GM20431 (cell line): Measurements from ENCODE around the gene WDR37.

Source experiments
- in situ Hi-C: fragments of 300-500 bp; cut with MseI, MboI; formaldehyde crosslinking; loops from one replicate; pipeline ENCODE4 v1.15.0; 2020; ENCODE audit warnings: low sequenced_read_pairs; ENCODE audit not compliant: unreplicated experiment

WDR37 gene

DNA sequence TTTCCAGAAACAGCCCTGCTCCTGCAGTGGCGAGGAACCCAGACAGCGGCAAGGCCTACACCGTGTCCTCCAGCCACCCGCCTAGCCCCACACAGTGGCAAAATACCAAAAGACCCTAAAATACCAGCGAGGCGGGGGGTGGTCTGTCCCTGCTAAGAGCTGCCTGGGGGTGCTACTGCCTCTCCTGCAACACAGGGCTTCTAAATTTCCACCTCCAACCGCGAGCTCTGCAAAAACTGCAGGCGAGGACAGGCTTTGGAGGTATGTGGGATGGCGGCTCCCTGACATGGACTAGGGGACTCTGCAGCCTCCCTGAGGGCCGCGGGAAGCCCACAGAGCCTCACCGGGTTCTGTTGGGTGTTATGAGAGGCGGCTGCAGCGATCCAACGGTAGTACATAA lies 122.3 kb downstream of the WDR37 start:
- in situ Hi-C loops: no loop called here

- in situ Hi-C loops: no loop called here
Observed at GRCh38 chr10:1179346-1180070, 123.3 kb downstream of the WDR37 start.

DNA sequence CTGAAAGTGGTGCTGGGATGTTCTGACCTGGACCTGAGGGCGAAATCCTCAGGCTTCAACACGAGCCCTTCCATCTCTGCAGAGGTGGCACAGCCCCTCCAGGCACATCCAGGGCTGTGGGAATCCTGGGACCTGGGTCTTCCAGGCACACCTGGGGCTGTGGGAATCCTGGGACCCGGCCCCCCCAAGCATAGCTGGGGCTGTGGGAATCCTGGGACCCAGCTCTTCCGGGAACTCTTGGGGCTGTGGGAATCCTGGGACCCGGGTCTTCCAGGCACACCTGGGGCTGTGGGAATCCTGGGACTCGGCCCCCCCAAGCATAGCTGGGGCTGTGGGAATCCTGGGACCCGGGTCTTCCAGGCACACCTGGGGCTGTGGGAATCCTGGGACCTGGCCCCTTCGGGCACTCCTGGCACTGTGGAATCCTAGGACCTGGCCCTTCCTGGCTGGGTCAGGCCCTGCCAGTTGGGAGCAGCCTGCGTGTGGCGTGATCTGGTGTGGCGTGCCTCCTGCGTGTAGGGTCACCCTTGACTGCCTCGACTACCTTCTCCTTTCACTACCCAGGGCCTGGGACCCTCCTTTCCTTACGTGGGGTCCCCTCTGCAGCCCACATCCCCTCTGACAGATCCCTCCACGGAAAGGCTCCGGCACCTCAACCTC lies 124.0 kb downstream of the WDR37 start:
- in situ Hi-C loops: no loop called here

DNA sequence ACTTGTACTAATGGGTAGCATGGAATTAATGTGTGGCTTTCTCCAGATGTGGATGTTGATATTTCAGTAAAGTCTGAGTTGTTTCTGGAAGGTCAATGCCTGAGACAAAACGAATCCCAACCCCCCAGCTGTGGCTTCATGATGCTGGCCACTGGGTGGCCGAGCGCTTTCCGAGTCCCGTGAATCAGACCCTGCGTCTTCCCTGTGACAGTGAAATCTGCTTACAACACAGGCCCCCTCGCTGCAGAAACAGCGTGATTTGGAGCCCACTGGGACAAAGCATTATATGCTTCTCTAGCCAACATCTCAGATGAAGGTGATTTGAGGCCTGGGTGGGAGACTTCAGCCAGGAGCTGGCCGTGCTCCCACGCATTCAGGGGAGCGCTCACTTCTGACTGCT lies 124.7 kb downstream of the WDR37 start:
- in situ Hi-C loops: no loop called here
